ENCODE results near the gene LUC7L2.
A peak's percentile ranks its signal among the peaks of the same experiment; 100 is the strongest.
"Not testable (repeated sequence)": the region's sequence is repeated elsewhere in the genome, so short reads cannot be mapped to it uniquely, and the experiment has no call there.

LUC7L2 gene

GRCh38 chr7:139354729-139355128 lies 5.0 kb upstream of the LUC7L2 start:
- DNase-seq (ENCODE audit: extremely low read depth in 1 of 2, low read depth in 1 of 2): no peak

GRCh38 chr7:139355320-139355719 lies 4.4 kb upstream of the LUC7L2 start:
- no peak for DNase-seq (ENCODE audit: extremely low read depth in 1 of 2, low read depth in 1 of 2)

- not testable (repeated sequence) for DNase-seq (ENCODE audit: extremely low read depth in 1 of 2, low read depth in 1 of 2)
Observed at GRCh38 chr7:139357729-139358506, 1.8 kb upstream of the LUC7L2 start.

- DNase-seq (ENCODE audit: extremely low read depth in 1 of 2, low read depth in 1 of 2): no peak
Observed at GRCh38 chr7:139358541-139359365, 941 bp upstream of the LUC7L2 start.

GRCh38 chr7:139360210-139360947 lies 685 bp downstream of the LUC7L2 start:
- DNase-seq (ENCODE audit: extremely low read depth in 1 of 2, low read depth in 1 of 2): peak; percentile 93 to 94

- DNase-seq (ENCODE audit: extremely low read depth in 1 of 2, low read depth in 1 of 2): no peak
Observed at GRCh38 chr7:139360948-139361307, 1.2 kb downstream of the LUC7L2 start.

GRCh38 chr7:139361523-139361922 lies 1.8 kb downstream of the LUC7L2 start:
- no peak for DNase-seq (ENCODE audit: extremely low read depth in 1 of 2, low read depth in 1 of 2)

- DNase-seq (ENCODE audit: extremely low read depth in 1 of 2, low read depth in 1 of 2): no peak
Observed at GRCh38 chr7:139362302-139362701, 2.6 kb downstream of the LUC7L2 start.

- DNase-seq (ENCODE audit: extremely low read depth in 1 of 2, low read depth in 1 of 2): no peak
Observed at GRCh38 chr7:139362981-139363380, 3.3 kb downstream of the LUC7L2 start.

- no peak for DNase-seq (ENCODE audit: extremely low read depth in 1 of 2, low read depth in 1 of 2)
Observed at GRCh38 chr7:139365336-139365735, 5.6 kb downstream of the LUC7L2 start.

GRCh38 chr7:139366400-139366799 lies 6.7 kb downstream of the LUC7L2 start:
- no peak for DNase-seq (ENCODE audit: extremely low read depth in 1 of 2, low read depth in 1 of 2)

- no peak for DNase-seq (ENCODE audit: extremely low read depth in 1 of 2, low read depth in 1 of 2)
Observed at GRCh38 chr7:139367438-139368155, 7.9 kb downstream of the LUC7L2 start.

GRCh38 chr7:139370301-139370942 lies 10.7 kb downstream of the LUC7L2 start:
- no peak for DNase-seq (ENCODE audit: extremely low read depth in 1 of 2, low read depth in 1 of 2)

GRCh38 chr7:139370943-139371313 lies 11.2 kb downstream of the LUC7L2 start:
- no peak for DNase-seq (ENCODE audit: extremely low read depth in 1 of 2, low read depth in 1 of 2)

- DNase-seq (ENCODE audit: extremely low read depth in 1 of 2, low read depth in 1 of 2): no peak
Observed at GRCh38 chr7:139374246-139374645, 14.6 kb downstream of the LUC7L2 start.

GRCh38 chr7:139382439-139382838 lies 22.7 kb downstream of the LUC7L2 start:
- DNase-seq (ENCODE audit: extremely low read depth in 1 of 2, low read depth in 1 of 2): no peak

GRCh38 chr7:139384611-139385010 lies 24.9 kb downstream of the LUC7L2 start:
- no peak for DNase-seq (ENCODE audit: extremely low read depth in 1 of 2, low read depth in 1 of 2)

GRCh38 chr7:139387594-139387993 lies 27.9 kb downstream of the LUC7L2 start:
- DNase-seq (ENCODE audit: extremely low read depth in 1 of 2, low read depth in 1 of 2): no peak

GRCh38 chr7:139389091-139389490 lies 29.4 kb downstream of the LUC7L2 start:
- no peak for DNase-seq (ENCODE audit: extremely low read depth in 1 of 2, low read depth in 1 of 2)

GRCh38 chr7:139389774-139390173 lies 30.1 kb downstream of the LUC7L2 start:
- no peak for DNase-seq (ENCODE audit: extremely low read depth in 1 of 2, low read depth in 1 of 2)

Data from activated CD8-positive, alpha-beta memory T cell treated with anti-CD3 and anti-CD28 coated beads for 1 hour (primary cell).